Heart left ventricle (tissue), 13 donors: ENCODE results near the gene PAQR6.

Experiments used
- CTCF ChIP-seq, 12 donors: fragments of 200-600 bp; sonication (generic) in 4 of 12; IDR thresholded peaks; one replicate each; pipeline versions ENCODE4 v1.5.0 to v1.8.0; 2018 to 2022; ENCODE audit warnings: antibody characterized with exemption in 12 of 12, mild to moderate bottlenecking in 5 of 12
- POLR2A ChIP-seq, 2 donors: fragments of 450-650 bp; IDR thresholded peaks; one replicate each; pipeline ENCODE4 v1.6.1; 2017; ENCODE audit warnings: antibody characterized with exemption in 2 of 2, mild to moderate bottlenecking in 2 of 2, moderate library complexity in 2 of 2
- donor health status: ischemic (EF 13 %, LVEDD 7.1; RV severe dilation, severe dysfunction).
- donor health status: DM: no; HTN: yes; CAD: no.
- donor health status: DM: no; HTN: no; CAD: no.
- donor health status: ischemic (EF 25% LVEDD 6.9; RV normal size, moderate dysfunction).
- donor health status: ischemic (EF 25% LVEDD 5.7; RV mildly dilated, moderate dysfunction).
- donor health status: ischemic (EF 35%, LVEDD 5.7; RV mildly dilated, moderate dysfunction).
- donor health status: nonischemic (EF 11% LVEDD 7.7; RV severe dilation, severe dysfunction).
- donor health status: DM: yes; HTN: yes; CAD: no.
- donor health status: PGD.
- donor health status: ischemic (EF 29% LVEDD 5.4; RV normal size, mild dysfunction).
- donor health status: nonischemic (EF 23%, LVEDD 6.1; RV moderate dilation, normal function).

GRCh38 chr1:156246241-156246780, 1.5 kb downstream of the PAQR6 start:
- no peak for TF ChIP-seq CTCF (IDR thresholded peaks at IDR 0.05)
- no peak for TF ChIP-seq POLR2A (IDR thresholded peaks at IDR 0.05)
